ENCODE measurements around the gene LINGO4. TPM values are rescaled to one million over a fixed set of nuclear protein-coding genes. Genes with fewer than 3 reads are reported as not detected.

Gene LINGO4
- total and polyA plus RNA-seq, 10 of the 15 experiments (the other 5 are each of a cell fraction or from before 2014, with no cell fraction given): not detected

DNA sequence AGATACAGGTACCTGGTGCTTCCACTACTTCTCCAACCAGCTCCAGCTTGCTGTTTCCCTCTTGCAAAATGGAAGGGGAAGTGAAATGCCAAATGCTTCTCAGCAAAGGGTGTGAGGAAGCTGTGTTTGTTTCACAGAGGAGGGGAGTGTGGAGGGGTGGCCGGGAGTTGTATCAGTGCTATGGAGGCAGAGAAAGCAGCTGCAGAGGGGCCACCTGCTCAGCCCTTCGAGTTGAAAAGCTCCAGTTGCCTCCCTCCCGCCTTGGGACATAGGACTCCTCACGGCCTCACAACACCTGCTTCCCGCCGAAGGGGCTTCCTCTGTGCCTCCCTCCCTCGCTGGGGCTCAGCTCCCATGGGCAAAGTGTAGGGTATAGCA lies 12.1 kb upstream of the LINGO4 start:
- DNase-seq (ENCODE audit: low read depth, low spot score) (no peak), ATAC-seq (no peak; the same call in 2 of the 3 replicates), FAIRE-seq (no peak)
- H3K4me3 ChIP-seq: no peak overlapping the region
- H3K27ac ChIP-seq (ENCODE audit: control insufficient read depth, insufficient read depth): no peak overlapping the region
- H3K27me3 ChIP-seq (replicated peaks in 1 of 2; ENCODE audit: control insufficient read depth in 2 of 2, insufficient read depth in 2 of 2, low read length in 1 of 2): peaks cover 0 to 3% of the 10 kb centered on the region in 2 experiments; a peak in 2 of 4 replicates
- ChIA-PET CTCF (interaction anchor here (1.5 kb wide), 1 partner anchor 19 kb away, joined by 3 read pairs; no protein-coding TSS in a partner anchor), RAD21 (ENCODE audit: unreplicated experiment) (no interaction called here), POLR2A (no interaction called here), SMC1A (ENCODE audit: uncharacterized antibody, unreplicated experiment) (interaction anchor here (2.0 kb wide), 1 partner anchor 10 kb away, joined by 7 read pairs; no protein-coding TSS in a partner anchor)
- no peaks in the 10 kb centered on the region for H3K79me2 ChIP-seq (ENCODE audit: control insufficient read depth, insufficient read depth, low read length)
- intact Hi-C loops (cut with micrococcal nuclease; ENCODE audit: unreplicated experiment) (no loop called here), in situ Hi-C loops (cut with MboI) (no loop called here)
- no peaks in the 10 kb centered on the region for H3K36me3 ChIP-seq (ENCODE audit: control insufficient read depth in 2 of 2, insufficient read depth in 2 of 2, low read length in 1 of 2)
- H3K9me3 ChIP-seq (replicated peaks; ENCODE audit: control insufficient read depth, insufficient read depth, low read length): no peaks in the 10 kb centered on the region
- TF ChIP-seq SPI1 (IDR thresholded peaks at IDR 0.05; ENCODE audit: borderline replicate concordance, insufficient read depth, low read depth, low read length) (peak; percentile 26; the same call in 1 of the 2 replicates), SREBF1 (IDR thresholded peaks at IDR 0.05; ENCODE audit: low read length) (no peak)
- no peaks in the 10 kb centered on the region for H4K20me1 ChIP-seq (ENCODE audit: control insufficient read depth, insufficient read depth)
- H2AFZ ChIP-seq (ENCODE audit: control insufficient read depth, low read depth, low read length): no peak overlapping the region
- WGBS (ENCODE audit: insufficient coverage, insufficient replicate concordance, low lambda C conversion rate, missing lambda C conversion rate): 31% methylated on average over 7 of the region's 7 CpGs
- H3K4me1 ChIP-seq (ENCODE audit: control insufficient read depth, insufficient read depth, low read length): peaks cover 2% of the 10 kb centered on the region
- no peak overlapping the region for H3K9ac ChIP-seq (ENCODE audit: control insufficient read depth, insufficient read depth, low read length)
- H3K4me2 ChIP-seq (ENCODE audit: control insufficient read depth, insufficient read depth): no peak overlapping the region
- no TSS peak for BruUV-seq (replicated peaks)

DNA sequence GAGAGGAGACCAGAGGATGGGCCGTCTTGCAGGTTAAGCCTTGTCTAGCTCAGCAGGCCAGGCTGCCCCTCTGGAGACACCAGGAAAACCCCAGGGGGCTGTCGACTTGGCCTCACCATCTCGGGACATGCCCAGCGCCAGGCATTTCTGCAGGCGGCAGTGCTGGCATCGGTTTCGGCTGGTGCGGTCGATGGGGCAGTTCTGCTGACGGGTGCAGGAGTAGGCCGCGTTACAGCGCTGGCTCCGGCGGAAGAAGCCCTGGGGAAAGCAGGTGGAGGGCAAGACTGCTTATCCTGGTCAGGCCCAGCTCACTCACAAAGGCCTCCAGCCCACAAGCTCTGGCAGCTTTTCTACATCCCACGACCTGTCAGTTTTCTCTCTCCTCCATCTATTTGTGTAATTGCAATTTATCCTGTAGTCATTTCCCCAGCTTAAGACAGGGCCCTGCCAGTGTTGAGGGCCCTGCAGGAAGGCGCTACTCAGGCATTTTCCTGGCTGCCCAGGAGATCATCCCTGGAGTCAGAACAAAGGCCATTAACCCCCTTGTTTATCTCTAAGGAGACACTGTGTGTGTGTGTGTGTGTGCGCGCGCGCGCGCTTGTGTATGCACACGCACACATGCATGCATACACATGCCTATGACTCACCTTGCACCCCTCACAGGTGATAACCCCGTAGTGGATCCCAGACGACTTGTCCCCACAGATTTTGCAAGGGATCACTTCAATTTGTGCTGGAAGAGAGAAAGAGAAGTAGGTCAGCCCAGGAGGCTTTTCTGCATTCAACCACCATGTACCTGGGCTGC lies 11.5 kb upstream of the LINGO4 start:
- CTCF ChIA-PET: no interaction called here
- peaks cover 0 to 3% of the 10 kb centered on the region in 2 experiments; a peak in 2 of 4 replicates for H3K27me3 ChIP-seq (replicated peaks in 1 of 2; ENCODE audit: control insufficient read depth in 2 of 2, insufficient read depth in 2 of 2, low read length in 1 of 2)
- DNase-seq (ENCODE audit: low read depth, low spot score): no peak
- H3K79me2 ChIP-seq (ENCODE audit: control insufficient read depth, insufficient read depth, low read length): no peaks in the 10 kb centered on the region
- WGBS (ENCODE audit: insufficient coverage, insufficient replicate concordance, low lambda C conversion rate, missing lambda C conversion rate): 66% methylated on average over 26 of the region's 26 CpGs
- no peaks in the 10 kb centered on the region for H3K36me3 ChIP-seq (ENCODE audit: control insufficient read depth in 2 of 2, insufficient read depth in 2 of 2, low read length in 1 of 2)
- FAIRE-seq: no peak
- no peak overlapping the region for H3K4me3 ChIP-seq
- no peaks in the 10 kb centered on the region for H3K9me3 ChIP-seq (replicated peaks; ENCODE audit: control insufficient read depth, insufficient read depth, low read length)
- no peak overlapping the region for H3K27ac ChIP-seq (ENCODE audit: control insufficient read depth, insufficient read depth)
- in situ Hi-C loops (cut with MboI): no loop called here
- no peak overlapping the region for H3K9ac ChIP-seq (ENCODE audit: control insufficient read depth, insufficient read depth, low read length)
- ATAC-seq: no peak
- intact Hi-C loops (cut with micrococcal nuclease; ENCODE audit: unreplicated experiment): no loop called here
- SMC1A ChIA-PET (ENCODE audit: uncharacterized antibody, unreplicated experiment): interaction anchor here (2.0 kb wide), 1 partner anchor 11 kb away, joined by 7 read pairs; no protein-coding TSS in a partner anchor
- no TSS peak for BruUV-seq (replicated peaks)
- H3K4me1 ChIP-seq (ENCODE audit: control insufficient read depth, insufficient read depth, low read length): no peaks in the 10 kb centered on the region; the same call in 1 of the 2 replicates
- H2AFZ ChIP-seq (ENCODE audit: control insufficient read depth, low read depth, low read length): no peak overlapping the region
- RAD21 ChIA-PET (ENCODE audit: unreplicated experiment): no interaction called here
- H4K20me1 ChIP-seq (ENCODE audit: control insufficient read depth, insufficient read depth): no peaks in the 10 kb centered on the region
- H3K4me2 ChIP-seq (ENCODE audit: control insufficient read depth, insufficient read depth): no peak overlapping the region
- POLR2A ChIA-PET: no interaction called here
- TF ChIP-seq STAT3 (IDR thresholded peaks at IDR 0.05; ENCODE audit: low read depth, low read length) (no peak), PRDM15 (CRISPR knock-in tag; IDR thresholded peaks at IDR 0.05) (no peak), TAF1 (IDR thresholded peaks at IDR 0.05; ENCODE audit: borderline replicate concordance, low read depth, low read length) (no peak), TARDBP (IDR thresholded peaks at IDR 0.05; ENCODE audit: borderline replicate concordance) (no peak), ZNF622 (IDR thresholded peaks at IDR 0.05) (no peak), CHD1 (IDR thresholded peaks at IDR 0.05; ENCODE audit: low read depth, low read length) (no peak), TCF12 (IDR thresholded peaks at IDR 0.05; ENCODE audit: low read depth, low read length) (no peak), ESRRA (IDR thresholded peaks at IDR 0.05; ENCODE audit: low read length) (no peak)
- TF ChIP-seq, protein P1, sequence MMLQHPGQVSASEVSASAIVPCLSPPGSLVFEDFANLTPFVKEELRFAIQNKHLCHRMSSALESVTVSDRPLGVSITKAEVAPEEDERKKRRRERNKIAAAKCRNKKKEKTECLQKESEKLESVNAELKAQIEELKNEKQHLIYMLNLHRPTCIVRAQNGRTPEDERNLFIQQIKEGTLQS (IDR thresholded peaks at IDR 0.05; ENCODE audit: borderline replicate concordance, extremely low read depth, low read depth, low read length): no peak

All from GM12878 (cell line).